SU-DHL-6 (cell line): Measurements from ENCODE around the gene SLCO2B1.

Experiments
- EZH2phosphoT487 ChIP-seq: fragments of 200-600 bp; sonication (generic), shearing (Covaris generic); conservative IDR thresholded peaks from 2 replicates; pipeline ENCODE4 v1.6.1; 2018; ENCODE audit warnings: mild to moderate bottlenecking, antibody characterized with exemption, low read length, moderate library complexity, mixed read lengths
- TF ChIP-seq, protein P1 (sequence below): fragments of 200-600 bp; sonication (generic); IDR thresholded peaks from one replicate; pipeline ENCODE4 v1.5.1; 2017; ENCODE audit warnings: antibody characterized with exemption, mild to moderate bottlenecking, low read length, moderate library complexity; ENCODE audit not compliant: insufficient read depth, poor library complexity, severe bottlenecking

DNA sequence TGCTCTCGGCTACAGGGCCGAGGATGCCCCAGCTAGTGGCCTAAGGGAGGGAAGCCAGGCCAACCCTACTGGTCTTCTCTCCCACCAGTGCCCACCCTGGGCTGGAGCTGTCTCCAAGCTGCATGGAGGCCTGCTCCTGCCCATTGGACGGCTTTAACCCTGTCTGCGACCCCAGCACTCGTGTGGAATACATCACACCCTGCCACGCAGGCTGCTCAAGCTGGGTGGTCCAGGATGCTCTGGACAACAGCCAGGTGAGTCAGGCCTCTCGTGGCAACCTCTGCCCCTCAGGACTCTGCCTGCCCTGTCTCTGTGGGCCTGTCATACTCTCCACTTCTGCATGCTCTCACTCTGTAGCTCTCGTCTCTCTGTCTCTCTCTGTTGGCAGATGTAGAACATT, 45.5 kb downstream of the SLCO2B1 start:
- TF ChIP-seq, protein P1, sequence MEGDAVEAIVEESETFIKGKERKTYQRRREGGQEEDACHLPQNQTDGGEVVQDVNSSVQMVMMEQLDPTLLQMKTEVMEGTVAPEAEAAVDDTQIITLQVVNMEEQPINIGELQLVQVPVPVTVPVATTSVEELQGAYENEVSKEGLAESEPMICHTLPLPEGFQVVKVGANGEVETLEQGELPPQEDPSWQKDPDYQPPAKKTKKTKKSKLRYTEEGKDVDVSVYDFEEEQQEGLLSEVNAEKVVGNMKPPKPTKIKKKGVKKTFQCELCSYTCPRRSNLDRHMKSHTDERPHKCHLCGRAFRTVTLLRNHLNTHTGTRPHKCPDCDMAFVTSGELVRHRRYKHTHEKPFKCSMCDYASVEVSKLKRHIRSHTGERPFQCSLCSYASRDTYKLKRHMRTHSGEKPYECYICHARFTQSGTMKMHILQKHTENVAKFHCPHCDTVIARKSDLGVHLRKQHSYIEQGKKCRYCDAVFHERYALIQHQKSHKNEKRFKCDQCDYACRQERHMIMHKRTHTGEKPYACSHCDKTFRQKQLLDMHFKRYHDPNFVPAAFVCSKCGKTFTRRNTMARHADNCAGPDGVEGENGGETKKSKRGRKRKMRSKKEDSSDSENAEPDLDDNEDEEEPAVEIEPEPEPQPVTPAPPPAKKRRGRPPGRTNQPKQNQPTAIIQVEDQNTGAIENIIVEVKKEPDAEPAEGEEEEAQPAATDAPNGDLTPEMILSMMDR = no peak
- TF ChIP-seq EZH2phosphoT487 = no peak
